Medulla oblongata (tissue), 1 donor: ENCODE measurements around the gene MBNL1.

Experiments used
- DNase-seq: peaks from one replicate; pipeline ENCODE4 v3.0.0-alpha.2; 2015; ENCODE audit errors: extremely low spot score

The MBNL1 gene

DNA sequence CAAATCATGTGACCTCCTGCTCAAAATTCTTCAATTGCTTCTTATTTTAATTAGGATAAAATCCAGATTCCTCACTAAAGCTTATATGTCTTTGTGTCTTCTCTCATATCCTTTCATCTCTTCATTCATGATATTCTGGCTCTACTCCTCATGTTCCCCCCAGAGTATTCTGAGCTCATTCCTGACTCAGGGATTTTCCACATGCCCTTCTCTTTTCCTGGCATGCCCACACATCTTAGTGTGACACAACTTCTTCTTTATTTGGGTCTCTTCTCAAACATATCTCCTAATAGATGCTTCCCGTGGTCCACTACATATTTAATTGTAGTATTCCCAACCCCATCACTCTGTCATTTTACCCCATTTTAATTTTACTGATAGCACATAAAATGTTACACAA, 15.2 kb upstream of the MBNL1 start:
- no peak for DNase-seq

DNA sequence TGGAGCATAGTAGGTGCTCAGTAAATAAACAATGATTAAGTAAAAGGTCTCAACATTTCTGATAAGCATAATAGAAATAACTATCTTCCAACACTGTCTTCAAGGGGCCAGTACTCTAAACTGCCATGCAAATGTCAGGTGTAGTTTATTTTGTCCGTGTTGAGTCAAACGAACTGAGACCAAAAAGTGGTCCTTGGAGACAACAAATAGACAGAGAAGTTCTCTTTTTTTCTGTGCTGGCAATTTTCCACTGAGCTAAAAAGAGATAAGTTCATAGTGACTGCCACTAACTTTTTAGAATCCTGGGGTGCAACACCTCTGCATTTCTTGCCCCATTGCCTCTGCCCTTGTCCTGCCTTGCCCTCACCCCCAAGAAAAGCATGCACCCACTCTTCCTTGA, 14.7 kb upstream of the MBNL1 start:
- no peak for DNase-seq

DNA sequence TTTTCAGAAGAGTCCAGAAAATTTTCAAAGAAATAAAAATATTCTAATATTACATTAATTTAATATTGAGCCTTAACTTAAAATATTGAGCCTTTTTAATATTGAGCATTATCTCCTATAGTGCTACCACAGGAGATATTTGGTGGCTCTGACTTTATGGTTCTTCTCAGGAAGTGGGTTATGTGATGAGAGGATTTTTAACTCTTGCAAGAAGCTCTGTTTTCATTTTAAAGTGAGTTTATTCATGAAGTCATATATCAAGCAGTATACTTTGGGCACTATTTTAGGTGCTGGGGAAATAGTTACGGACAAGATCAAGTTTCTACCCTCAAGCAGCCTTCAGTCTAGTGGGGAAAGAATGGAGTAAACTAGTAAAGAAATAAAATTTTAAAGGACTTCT, 13.4 kb upstream of the MBNL1 start:
- no peak for DNase-seq

DNA sequence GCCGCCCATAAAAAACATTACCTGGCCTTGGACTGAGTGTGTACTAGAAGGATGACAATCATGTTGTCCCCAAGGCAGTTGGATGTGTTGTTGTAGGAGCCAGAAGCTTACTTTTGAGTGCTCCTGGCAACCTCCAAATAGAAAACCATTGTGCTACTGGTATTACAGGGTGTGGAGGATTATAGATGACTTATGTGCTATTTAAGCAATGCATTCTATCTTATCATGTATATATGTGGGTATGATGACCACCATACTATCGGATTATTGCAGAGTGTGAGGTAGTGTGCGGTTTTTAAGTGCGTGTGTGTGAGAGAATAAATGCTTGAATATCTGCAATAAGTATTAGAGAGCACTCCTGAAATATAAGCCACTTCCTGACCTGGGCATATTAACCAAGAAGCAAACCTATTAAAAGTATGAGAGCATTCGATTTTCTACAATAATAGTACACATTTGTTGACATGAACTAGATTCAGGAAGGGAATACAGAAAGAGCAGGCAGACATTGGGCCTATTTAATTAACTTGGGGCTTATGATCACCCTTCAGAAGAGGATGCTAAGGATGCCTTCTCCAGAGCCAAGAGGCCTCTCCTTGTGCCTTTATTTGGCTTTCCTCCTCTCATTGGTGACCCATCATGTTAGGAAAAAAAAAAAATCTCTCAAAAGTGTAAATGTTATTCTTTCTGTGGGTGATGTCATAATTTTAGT, 11.7 kb upstream of the MBNL1 start:
- DNase-seq, result no peak

DNA sequence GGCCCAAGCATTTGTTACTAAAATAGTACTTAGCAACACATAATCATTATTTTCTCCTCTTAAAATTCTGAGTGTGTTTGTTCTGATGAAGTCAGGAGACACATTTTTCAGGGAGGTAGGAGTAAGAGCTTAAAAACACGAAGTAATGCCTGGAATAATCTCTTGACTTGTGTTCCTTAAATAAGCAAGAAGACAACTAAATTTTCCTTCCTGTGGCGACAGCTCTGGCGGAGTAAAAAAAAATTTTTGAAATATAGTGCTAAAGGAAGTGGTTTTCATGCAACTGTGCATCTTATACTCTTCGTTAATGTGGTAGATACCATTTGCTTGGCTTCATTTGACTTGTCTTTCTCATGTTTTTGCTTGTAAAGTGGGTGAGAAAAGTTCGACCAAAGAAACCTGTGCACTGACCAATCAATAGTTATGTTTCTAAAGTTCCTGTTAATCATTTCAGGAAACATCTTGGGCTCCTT, 11.1 kb upstream of the MBNL1 start:
- no peak for DNase-seq

DNA sequence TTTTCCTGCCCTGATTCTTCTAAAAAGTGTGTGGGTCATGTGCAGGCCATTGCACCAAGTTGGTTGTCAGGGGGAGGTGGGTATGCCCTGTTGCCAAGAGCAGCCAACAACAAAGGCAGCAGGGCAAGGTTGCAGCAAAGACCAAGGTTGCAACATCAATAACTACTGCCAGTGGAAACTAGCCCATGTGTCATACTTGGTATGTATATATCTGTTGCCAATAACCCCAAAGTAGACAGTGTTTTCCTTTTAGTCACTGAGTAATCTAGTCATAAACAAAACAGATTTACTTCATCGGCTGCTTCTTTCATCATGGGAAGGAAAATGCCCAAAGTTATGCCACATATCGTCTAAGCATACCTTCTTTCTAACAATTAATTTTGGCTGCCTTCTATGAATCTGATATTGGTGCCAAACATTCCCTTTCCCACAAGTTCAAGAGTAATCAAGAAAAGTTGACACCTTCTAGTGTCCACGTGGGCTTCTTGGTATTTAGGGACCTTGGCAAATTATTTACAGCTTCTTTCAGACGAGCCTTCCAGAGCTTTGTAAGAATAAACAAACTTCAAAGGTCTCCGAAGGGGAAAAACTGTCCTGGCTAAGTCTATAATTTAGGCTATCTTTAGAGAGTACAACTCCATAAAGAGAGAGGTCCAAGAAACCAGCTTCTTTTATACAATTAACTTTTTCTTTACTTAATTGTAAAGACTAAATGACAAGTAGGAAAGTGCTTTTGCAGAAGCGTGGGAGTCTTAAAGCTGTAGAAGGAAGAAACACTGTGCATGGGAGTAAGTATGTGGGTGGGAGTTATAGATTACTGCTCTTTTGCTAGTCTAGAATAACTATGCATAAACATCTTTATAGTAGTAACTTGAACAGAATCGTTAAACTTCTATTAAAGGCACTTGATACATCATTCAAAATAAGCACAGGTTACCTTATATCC, 10.0 kb upstream of the MBNL1 start:
- no peak for DNase-seq

DNA sequence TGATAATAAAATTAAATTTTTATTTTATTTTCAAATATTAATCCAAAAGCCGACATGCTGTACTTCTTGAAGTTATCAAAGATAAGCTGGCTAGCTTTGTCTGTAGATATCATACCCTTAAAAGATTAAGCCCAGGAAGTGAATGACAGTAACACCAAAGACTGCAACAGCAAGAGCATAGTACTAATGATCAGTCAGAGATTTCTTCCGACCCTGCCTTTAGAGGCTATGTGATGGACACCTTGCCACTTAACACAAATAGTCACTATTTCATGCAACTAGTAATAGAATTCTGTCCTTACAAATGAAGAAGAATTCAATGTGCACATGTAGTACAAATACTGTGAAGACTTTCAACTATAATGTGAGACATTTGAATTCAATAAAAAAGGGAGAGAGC, 9.3 kb upstream of the MBNL1 start:
- no peak for DNase-seq

DNA sequence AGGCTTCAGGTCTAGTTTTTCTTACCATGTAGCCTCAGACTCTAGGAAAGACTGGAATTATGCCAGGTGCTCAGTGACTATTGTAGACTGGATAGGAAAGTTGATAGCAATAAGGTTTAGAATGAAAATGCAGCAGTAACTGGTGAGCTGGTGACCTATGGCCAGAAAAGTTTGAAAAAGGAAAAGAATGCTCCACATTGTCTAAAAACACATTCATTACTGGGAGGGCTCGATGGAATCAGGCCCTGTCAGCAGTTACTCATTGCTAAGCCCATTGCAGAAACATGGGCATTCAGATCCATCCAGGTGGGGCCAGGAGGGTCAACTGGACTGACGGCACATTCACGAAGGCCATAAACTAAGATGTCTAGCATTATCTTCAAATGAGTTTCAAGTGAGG, 8.7 kb upstream of the MBNL1 start:
- no peak for DNase-seq

DNA sequence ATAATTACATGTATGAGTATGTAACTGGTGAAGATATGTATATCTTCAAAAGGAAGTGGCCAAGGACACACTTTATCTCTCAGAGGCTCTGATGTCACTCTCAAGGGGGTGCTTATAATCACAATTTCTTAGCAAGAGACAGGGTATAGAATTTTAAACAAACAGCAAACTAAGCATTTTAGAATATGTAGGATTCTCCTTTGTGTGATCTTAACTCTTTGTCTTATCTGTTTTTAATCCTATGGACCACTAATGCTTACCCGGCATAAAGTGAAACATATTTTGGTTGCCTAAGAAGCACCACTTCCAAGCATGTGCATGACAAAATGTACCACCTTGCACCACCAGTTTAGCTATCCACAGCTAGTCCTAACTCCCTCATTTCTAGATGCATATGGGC, 8.2 kb upstream of the MBNL1 start:
- DNase-seq, result no peak

DNA sequence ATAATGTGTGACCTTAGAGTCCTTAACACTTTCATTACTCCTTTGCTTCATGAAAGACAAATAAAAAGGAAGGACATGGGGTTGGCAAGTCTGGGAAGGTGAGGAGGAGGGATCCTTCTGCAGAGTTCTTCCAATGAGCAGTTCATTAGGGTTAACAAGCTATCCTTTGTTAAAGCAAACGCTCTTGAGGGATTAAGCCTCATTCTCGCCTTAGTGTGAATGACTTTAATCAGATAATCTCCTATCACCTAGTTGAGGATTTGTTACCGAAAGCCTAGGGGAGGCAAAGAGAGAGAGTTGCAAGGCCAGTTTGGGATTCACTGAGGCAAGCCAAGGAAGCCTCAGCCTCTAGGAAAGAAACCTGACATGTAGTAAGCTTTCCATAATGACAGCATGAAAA, 7.4 kb upstream of the MBNL1 start:
- no peak for DNase-seq

DNA sequence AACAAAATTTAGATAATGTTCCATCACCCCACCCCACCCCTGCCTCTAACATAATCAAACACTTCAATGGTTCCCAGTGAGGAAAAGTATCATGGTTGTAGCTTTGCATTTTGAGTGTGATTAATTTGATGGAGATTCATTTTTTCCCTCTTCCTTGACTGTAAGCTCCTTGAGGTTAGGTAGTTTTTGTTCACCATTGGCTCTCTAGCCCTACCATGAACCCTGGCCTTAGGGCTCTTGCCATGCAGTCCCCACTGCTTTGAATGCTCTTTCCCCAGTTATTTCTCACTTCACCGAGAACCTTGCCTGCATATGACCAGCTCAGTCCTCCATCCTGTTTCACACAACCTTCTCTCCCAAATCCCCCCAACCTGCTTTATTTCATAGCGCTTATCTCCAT, 5.0 kb upstream of the MBNL1 start:
- DNase-seq, result no peak

DNA sequence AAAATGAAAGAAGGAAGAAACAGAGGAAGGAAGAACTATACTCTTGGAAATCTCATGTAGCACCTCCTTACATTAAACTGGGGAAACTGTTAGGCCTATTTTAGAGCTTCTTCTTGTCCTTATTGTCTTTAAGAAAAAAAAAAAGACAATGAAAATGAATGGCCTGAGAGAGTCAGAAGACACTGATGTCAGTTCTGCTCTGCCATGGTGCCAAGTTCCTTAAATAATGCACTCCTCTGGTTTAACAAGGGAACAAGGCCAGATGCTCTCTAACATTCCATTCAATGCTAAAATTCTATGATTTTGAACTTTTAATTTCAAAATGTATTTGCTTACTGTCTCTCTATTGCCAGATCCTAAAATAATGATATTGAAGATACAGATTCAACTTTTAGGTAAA, 4.4 kb upstream of the MBNL1 start:
- peak; percentile 67 for DNase-seq

DNA sequence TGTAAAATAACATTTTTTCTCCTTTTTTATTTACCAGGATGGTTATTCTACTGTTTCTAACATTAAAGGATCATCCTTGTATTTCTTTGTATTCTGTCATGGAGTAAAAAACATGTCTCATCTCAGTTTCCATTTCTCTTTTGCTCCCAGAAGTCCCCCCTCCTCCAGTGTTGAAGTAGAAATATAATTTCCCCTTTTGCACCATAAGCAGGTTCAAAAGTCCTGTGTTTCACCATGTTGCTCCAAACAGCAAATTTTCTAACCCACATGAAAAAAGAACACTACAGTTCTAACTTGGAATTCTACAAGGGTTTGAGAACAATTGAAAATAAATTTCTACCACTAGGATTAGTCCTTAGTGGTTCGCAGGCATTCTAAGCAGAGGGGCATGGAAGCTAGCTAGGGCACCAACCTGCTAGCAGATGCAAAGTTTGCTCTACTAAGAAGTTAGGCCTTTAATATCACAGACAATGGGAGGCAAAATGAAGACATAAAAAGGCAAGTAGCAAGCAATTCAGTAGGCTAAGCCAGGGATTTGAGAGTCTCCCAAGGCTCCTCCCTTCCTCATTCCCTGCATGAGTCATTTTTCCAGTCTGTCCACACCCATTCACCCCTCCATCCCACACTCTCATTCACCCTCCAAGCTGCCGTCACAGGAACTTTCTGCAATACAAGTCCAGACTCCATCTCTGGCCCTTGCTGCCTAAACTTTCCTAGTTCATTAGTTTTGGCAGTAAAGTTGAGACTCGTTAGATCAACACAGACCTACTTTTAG, 2.3 kb upstream of the MBNL1 start:
- DNase-seq, result no peak

DNA sequence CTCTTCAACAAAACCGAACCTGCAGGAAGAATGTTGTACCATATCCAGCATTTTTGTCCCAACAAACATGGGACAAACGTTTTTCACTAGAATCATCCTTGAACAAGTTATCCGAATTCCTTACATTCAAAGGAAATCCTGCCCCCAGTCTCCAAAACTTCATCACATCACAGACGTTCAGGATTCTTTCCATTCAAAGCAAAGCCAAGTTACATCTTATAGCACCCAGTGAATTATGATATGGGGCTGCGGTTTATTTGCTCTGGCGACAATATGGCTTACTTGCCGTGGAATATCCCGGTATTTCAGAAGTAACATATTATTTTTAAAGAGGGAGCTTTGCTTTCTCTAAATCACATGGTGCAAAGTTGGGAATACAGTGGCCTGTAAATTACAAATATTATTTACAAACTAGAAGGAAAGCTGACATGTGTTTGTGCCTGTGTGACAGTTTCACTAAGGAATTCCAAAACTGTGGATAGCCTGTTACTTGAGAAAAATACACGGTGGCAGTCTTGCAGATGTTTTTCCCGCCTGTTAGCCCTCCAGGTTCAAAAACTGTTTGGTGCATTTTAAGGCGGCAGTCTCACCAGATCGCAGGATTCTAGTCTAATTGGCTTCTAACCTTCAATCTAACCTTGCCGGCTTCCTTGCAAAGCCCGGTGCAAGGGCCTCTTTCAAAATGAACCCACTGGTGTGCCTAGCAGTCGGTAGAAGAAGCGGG, 736 bp upstream of the MBNL1 start:
- DNase-seq, result no peak

DNA sequence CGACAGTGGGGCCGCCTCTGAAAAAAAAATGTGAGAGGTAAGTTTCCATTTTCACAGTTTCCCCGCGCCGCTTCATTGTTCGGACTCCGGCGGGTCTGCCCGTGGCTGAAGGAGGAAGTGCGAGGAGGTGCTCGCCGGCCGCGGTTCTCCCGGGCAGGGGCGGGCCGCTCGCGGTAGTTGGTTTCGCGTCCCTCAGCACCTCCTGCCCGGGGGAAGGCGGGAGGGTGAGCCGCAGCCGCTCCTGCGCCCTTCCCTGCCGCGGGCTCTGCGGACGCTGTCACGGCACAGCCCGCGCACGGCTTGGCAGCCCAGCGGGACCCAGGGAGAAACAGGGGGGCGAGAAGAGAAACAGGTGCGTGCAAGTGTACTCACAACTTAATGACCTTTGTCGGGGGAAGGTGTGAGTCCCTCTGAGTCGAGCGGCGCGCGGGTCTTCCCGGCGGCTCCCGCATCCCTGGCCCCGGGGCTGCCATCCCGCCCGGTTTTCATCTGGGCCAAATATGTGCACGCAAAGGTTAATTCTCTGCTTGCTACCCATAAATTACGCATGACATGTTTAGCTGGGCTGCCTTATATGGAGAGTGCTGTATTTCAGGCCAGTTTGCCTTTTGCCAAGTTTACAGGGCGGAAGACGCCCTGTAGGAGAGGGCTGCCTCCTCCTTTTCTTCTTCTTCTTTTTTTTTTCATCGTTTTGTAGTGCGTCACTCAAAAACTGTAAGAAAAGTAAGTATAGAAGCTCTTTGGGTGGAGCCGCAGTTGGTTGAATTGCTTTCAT, 514 bp downstream of the MBNL1 start:
- DNase-seq, result peak; percentile 65

DNA sequence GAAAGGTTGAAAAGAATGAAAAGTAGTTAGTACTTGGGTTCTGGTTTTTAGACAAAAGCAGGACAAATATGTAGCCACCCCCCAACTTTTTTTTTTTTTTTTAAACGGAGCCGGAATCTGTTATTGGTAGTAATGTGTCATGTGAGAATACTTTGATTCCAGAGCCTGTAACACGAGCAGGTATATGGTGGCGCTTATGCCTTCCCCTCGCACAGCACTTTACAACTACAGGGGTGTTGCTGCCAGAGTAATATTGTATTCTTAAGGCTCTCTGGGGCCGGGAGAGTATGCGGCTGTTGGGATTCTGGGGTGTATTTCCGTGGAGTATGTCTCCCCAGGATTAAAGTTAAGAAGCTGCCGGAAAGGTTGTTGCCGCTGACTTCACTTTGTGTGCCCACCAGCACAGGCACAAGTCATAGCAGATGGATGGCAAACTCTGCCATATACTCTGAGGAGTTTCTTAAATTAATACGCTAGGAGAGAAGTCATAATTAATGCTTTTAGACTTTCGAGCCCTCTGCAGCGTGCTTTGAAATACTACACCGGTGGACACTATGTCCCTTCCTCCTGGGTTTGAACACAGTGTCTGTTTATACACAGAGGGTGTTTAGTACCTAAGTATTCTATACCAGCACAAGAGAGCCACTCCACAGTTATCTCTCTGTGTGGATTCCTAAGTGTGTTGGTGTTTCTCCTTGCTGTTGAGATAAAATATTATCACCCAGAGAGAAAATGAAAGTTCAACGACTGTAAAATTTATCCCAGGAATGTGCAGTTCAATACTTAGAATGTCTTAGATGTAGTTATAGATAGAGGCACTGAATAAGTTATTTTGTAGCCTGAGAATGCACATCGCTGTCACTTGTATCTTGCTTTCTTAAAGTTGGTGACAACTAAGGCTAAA, 1.4 kb downstream of the MBNL1 start:
- DNase-seq, result peak; percentile 70

DNA sequence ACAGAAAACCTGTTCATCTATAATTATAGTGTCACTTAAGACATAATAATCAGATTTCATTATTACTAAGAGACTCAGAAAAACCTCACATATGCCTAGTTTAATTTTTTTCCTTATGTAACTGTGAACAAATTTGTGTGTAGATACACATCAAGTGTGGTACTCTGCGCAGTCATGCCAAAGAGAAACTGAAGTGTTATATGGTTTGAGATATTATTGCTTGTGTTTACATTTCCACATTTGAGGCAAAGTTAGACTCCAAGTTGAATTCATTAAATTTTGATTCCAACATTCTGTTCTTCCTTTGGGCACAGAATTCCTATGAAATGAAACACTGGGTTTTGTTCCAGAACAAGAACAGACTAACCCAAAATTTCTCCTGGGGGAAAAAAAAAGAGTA, 2.2 kb downstream of the MBNL1 start:
- DNase-seq, result peak; percentile 49

DNA sequence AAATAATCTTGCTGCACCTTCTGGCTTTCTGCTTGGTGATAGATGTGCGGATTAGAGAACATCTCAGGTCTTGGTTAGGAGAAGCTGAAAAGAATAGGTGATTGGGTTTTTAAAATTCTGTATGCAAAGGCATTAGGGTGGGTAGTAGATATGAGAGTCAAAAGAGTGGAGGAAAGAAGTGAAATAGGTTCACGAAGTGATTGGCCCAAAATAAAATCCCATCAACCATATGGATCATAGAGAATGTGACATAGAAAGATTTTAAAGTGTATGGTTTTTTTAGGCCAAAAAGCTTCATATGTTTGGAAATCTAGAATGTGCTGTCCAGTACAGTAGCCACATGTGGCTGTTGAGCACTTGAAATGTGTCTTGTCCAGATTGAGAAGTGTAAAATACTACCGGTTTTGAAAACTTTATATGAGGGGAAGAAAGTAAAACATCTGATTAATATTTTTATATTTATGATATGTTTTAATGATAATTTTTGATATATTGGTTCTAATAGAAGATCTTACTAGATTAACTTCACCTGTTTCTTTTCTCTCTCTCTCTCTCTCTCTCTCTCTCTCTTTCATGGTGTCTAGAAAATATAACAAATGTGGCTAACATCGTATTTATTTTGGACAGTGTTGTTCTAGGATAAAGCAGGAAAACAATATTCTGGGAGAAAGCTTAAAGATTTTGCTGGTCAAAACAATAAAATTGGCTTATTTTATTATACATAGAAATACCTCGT, 2.9 kb downstream of the MBNL1 start:
- no peak for DNase-seq

DNA sequence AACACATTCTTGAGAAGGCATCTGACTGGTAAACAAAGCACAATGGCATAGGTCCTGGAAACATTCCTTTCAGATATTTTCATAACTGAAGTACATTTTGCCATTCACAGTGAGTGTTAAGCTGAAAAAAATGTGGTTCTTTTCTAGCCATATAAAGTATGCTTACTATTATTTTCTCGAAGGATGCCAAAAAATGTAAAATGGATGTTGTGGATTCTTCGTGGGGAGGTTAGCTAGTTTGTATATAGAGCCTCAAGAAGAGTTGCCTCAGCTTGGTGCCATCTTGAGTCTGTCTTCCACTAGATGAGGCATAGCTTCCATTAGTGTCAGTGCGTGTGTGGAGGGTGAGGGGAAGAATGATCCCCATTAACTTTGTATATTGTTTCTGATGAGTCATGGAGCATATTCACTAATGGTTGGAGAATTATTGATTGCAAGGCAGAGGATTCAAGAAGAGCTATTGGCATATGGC, 4.1 kb downstream of the MBNL1 start:
- no peak for DNase-seq
